Tongue (tissue), 2 donors: Measurements from ENCODE around the gene C2orf76. TPM values are rescaled to one million over a fixed set of nuclear protein-coding genes. Genes with fewer than 3 reads are reported as not detected.
A peak's percentile ranks its signal among the peaks of the same experiment; 100 is the strongest.

Experiments used
- DNase-seq: peaks from one replicate; pipeline ENCODE4 v3.0.0-alpha.2; 2015
- total RNA-seq: library from RNA; depleted of rRNA; stranded (reverse); fragments of >200 nt; gene quantifications from one replicate; pipeline ENCODE4 v1.2.3, GENCODE V29; 2014

C2orf76 gene
- total RNA-seq, 1 donor from 2014 or later: 2.6 TPM

DNA sequence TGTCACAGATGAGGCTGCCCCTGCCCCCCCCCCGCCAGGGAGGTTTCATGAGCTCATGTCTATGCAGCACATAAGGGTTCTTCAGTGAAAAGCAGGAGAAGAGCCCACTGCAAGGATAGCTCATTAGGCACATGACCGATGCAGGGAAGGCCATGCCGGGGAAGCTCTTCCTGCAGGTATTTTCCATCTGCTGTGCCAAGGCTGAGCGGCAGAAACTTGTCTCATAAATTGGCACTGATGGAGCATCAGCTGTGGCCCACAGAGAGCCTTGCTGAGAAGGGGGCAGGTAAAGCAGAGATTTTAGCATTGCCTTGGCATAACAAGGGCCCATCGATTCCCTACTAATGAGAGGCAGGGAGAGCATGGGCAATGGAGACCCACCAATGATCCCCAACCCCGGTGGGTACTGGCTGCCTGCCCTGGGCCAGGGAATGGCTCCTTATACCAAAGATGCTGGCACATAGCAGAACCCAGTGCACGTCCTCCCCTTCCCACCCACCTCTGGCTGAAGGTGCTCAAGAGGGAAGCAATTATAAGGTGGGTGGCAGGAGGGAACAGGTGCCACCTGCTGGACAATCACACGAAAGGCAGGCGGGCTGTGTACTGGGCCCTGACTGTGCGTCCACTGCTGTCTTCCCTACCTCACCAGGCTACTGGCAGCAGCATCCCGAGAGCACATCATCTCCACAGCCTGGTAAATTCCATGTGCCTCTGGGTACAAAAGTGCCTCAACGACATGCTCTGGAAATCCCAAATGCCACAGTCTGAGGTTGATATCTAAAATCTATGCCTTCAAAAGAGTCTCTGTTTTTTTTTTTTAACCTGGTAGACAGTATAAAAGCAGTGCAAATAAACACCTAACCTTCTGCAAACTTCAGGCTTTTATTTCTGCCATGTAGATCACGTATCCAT is 101.6 kb downstream of the C2orf76 start:
- DNase-seq: peak; percentile 36

- no peak for DNase-seq
Observed at GRCh38 chr2:119263656-119264055, 103.0 kb downstream of the C2orf76 start.

- no peak for DNase-seq
Observed at GRCh38 chr2:119263025-119263424, 103.6 kb downstream of the C2orf76 start.

- no peak for DNase-seq
Observed at GRCh38 chr2:119261493-119262225, 105.0 kb downstream of the C2orf76 start.

DNA sequence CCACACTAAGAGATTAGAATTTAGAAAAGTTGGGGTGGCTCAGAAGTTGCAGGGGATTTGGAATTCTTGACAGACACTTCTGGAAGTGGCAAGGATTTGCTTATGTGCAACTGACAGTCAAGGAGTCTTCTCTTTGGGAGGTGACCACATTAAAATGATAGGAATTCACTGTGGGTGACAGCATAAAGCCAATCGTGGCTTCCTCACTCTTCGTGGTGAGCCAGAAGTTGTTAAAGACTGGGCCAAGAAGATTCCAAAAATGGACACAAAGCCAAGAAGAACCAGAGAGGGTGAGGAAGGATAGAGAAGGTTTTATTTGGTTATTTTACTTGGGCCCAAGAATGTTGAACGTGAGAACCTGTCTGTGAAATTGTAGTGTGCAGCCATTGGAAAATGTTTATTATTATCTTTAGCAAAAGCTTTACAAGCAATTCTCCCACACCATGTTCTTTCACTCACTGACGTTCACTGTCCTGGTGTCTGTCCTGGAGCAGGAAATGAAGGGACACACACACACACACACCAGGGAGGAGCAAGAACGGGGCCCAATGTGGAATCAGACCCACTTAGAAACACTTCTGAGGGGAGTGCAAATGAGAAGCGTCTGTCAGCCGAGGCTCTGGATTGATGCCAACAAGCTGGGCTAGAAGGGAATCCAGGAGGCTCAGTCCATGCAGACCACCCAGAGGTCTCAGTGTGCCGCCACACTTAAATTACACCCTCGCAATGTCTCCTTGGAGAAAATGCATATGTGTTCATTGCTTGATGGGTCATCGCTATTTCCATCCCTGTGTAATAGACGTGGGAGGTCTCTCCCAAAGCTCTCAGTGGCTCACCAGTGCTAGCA is 105.8 kb downstream of the C2orf76 start:
- DNase-seq: peak; percentile 48

GRCh38 chr2:119259296-119259860 is 107.3 kb downstream of the C2orf76 start:
- DNase-seq: no peak

DNA sequence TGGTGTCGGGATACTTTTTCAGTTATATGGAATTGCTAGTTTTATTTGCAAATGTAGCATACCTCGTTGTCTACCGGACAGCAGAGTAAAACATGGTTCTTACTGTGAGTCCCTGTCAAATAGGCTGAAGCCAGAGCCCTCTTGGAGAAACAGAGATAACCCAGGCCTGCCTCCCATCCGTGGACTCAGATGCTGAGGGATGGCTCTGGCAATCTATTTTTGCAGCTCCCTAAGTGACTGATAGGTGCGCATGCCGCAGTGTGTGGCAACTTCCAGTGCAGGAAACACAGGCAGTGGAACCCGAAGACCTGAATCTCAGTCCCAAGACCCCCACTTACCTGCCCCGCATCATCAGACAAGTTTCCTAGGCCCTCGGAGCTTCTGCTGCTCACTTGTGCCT is 109.4 kb downstream of the C2orf76 start:
- no peak for DNase-seq

GRCh38 chr2:119256582-119256921 is 110.1 kb downstream of the C2orf76 start:
- DNase-seq: no peak

- no peak for DNase-seq
Observed at GRCh38 chr2:119255760-119256581, 110.7 kb downstream of the C2orf76 start.

- no peak for DNase-seq
Observed at GRCh38 chr2:119254601-119255080, 112.0 kb downstream of the C2orf76 start.

GRCh38 chr2:119253760-119254600 is 112.7 kb downstream of the C2orf76 start:
- no peak for DNase-seq

DNA sequence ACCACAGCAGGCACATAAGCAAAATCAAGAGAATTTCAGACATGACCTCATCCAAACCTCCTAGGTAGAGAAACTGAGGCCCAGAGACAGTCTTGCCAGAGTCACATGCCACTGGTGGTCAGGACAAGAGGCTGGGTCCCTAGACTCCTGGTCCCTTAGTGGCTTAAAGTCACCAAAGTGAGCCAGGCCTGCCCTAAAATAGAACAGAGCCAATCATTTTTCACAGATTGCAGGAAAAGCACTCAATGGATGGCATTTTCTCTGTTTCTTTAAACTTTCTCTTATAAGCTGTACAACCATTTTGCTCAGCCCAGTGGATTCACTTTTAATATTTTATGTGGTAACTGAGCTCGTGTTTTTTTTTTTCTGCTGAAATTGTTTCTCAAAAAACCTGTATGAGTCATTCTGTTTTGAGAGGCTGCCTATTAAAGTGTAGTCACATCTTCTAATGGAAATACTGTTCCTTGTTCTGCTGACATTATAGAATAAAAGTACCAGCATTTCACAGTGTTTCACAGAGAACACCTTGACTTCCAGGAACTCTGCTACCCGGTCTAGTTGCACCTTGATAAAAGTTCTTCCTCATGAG is 113.4 kb downstream of the C2orf76 start:
- no peak for DNase-seq

Other genes starting within 250 kb of the C2orf76 start
- not detected for gene C1QL2, start 208.1 kb downstream of the C2orf76 start, total RNA-seq
- gene STEAP3, start 143.0 kb downstream of the C2orf76 start, total RNA-seq: 25.2 TPM
- 181 TPM for gene DBI, start 143 bp upstream of the C2orf76 start, total RNA-seq
- 3.1 TPM for gene TMEM37, start 65.0 kb upstream of the C2orf76 start, total RNA-seq
- gene SCTR, start 157.6 kb upstream of the C2orf76 start, total RNA-seq: 0.21 TPM
- gene CFAP221, start 177.6 kb upstream of the C2orf76 start, total RNA-seq: 3.0 TPM